ENCODE measurements around the gene ZNF583. TPM values are rescaled to one million over a fixed set of nuclear protein-coding genes. Genes with fewer than 3 reads are reported as not detected.

Gene ZNF583
- total RNA-seq, 4 donors from 2014 or later: 3.8 to 11.8 (median 6.6) TPM

GRCh38 chr19:56367829-56368711 is 36.1 kb upstream of the ZNF583 start:
- intact Hi-C loops (cut with DNase I): no loop called here
- TF ChIP-seq POLR2AphosphoS5 (IDR thresholded peaks at IDR 0.05): peak; percentile 89 to 90
- peak; percentile 37 for TF ChIP-seq POLR2A (IDR thresholded peaks at IDR 0.05; ENCODE audit: low read depth)
- peak in 2 of 3 experiments; percentile 9 to 15 for TF ChIP-seq CTCF (IDR thresholded peaks at IDR 0.05)
- no peak for TF ChIP-seq EP300 (IDR thresholded peaks at IDR 0.05)
- peaks cover 21 to 22% (median 21%) of the 10 kb centered on the region in 4 donors for H3K4me1 ChIP-seq
- H3K27me3 ChIP-seq: no peaks in the 10 kb centered on the region
- peaks cover 0 to 22% (median 6%) of the 10 kb centered on the region in 4 donors for H3K9me3 ChIP-seq
- peak overlapping the region; percentile 86 to 91 (median 88) for H3K27ac ChIP-seq (replicated peaks in 1 of 4)
- peak overlapping the region; percentile 63 to 78 (median 70) for H3K4me3 ChIP-seq
- WGBS: 15% methylated on average over 24 of the region's 65 CpGs
- DNase-seq (ENCODE audit: extremely low spot score): peak; percentile 97
- H3K36me3 ChIP-seq: peaks cover 0 to 41% (median 20%) of the 10 kb centered on the region in 4 donors

DNA sequence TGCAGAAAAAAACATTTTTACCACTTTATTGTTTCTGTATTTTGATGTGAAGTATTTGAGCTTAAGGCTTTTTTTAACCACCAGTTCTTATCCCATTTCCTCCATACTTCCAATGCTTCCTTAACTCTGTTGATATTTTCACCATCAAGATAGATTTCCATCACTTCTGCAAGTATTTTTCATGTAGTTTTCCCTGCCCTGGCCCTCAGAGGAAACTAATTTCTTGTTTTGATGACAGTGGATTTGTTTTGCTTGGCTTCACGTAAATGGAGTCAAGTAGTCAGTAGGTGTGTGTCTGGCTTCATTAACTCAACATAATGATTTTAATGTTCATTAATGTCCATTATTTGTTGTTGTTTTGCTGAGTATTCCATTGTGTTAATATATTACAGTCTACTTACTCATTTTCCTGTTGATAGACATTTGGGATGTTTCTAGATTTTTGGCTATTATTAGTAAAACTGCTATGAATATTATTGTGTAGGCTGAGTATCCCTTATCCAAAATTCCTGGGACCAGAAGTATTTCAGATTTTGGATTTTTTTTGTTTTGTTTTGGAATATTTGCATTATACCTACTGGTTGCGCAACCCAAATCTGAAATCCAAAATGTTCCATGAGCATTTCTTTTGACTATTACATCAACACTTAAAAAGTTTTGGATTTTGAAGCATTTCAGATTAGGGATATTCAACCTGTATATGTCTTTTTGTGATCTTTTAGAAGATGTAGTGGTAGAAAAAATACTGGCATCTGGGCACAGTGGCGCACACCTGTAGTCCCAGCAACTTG is 34.1 kb upstream of the ZNF583 start:
- Histone ChIP-seq H3K4me1 (peaks cover 21 to 22% (median 21%) of the 10 kb centered on the region in 4 donors), H3K27me3 (no peaks in the 10 kb centered on the region), H3K27ac (replicated peaks in 1 of 4) (no peak overlapping the region), H3K9me3 (peaks cover 0 to 3% (median 0%) of the 10 kb centered on the region in 4 donors), H3K4me3 (no peak overlapping the region), H3K36me3 (peaks cover 17 to 61% (median 40%) of the 10 kb centered on the region in 4 donors)
- 93% methylated on average over 3 of the region's 3 CpGs for WGBS
- no peak for DNase-seq (ENCODE audit: extremely low spot score)
- intact Hi-C loops (cut with DNase I): no loop called here
- TF ChIP-seq POLR2AphosphoS5 (IDR thresholded peaks at IDR 0.05): no peak
- no peak for TF ChIP-seq POLR2A (IDR thresholded peaks at IDR 0.05; ENCODE audit: low read depth)
- no peak for TF ChIP-seq CTCF (IDR thresholded peaks at IDR 0.05)
- no peak for TF ChIP-seq EP300 (IDR thresholded peaks at IDR 0.05)

DNA sequence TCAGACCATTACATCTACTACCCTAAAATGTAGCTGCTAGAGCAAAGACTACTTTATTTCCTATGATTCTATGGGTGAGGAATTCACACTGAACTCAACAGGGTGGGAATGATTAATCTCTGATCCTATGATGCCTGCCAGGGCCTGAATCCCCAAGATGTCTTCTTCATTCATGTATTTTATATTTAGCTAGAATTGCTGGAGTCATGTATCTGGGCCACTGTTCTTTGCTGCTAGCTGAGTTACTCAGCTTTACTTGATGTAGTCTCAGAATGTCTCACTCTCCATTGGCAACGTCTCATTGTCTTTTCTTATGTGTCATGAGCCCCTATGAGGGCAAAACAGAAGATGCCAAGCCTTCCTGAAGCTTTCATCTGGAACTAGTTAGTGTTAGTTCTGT is 31.9 kb upstream of the ZNF583 start:
- Histone ChIP-seq H3K9me3 (peaks cover 0 to 17% (median 15%) of the 10 kb centered on the region in 4 donors), H3K36me3 (peaks cover 34 to 83% (median 61%) of the 10 kb centered on the region in 4 donors), H3K4me1 (peaks cover 21 to 22% (median 21%) of the 10 kb centered on the region in 4 donors), H3K27ac (replicated peaks in 1 of 4) (no peak overlapping the region), H3K27me3 (no peaks in the 10 kb centered on the region), H3K4me3 (no peak overlapping the region)
- no peak for DNase-seq (ENCODE audit: extremely low spot score)
- intact Hi-C loops (cut with DNase I): no loop called here
- no peak for TF ChIP-seq POLR2A (IDR thresholded peaks at IDR 0.05; ENCODE audit: low read depth)
- no peak for TF ChIP-seq EP300 (IDR thresholded peaks at IDR 0.05)
- TF ChIP-seq POLR2AphosphoS5 (IDR thresholded peaks at IDR 0.05): no peak
- TF ChIP-seq CTCF (IDR thresholded peaks at IDR 0.05): no peak
- WGBS: 90% methylated on average over 1 of the region's 1 CpG

- WGBS: 96% methylated on average over 11 of the region's 11 CpGs
- Histone ChIP-seq H3K4me3 (no peak overlapping the region), H3K27me3 (no peaks in the 10 kb centered on the region), H3K4me1 (no peaks in the 10 kb centered on the region), H3K36me3 (peaks cover 43 to 76% (median 62%) of the 10 kb centered on the region in 4 donors), H3K27ac (replicated peaks in 1 of 4) (no peak overlapping the region), H3K9me3 (peaks cover 0 to 51% (median 41%) of the 10 kb centered on the region in 4 donors)
- no peak for DNase-seq (ENCODE audit: extremely low spot score)
- TF ChIP-seq POLR2AphosphoS5 (IDR thresholded peaks at IDR 0.05): no peak
- no peak for TF ChIP-seq CTCF (IDR thresholded peaks at IDR 0.05)
- intact Hi-C loops (cut with DNase I): no loop called here
Measured at GRCh38 chr19:56377105-56377924, 26.8 kb upstream of the ZNF583 start.

All from esophagus muscularis mucosa (tissue), 4 donors.